Heart left ventricle (tissue), 13 donors: ENCODE measurements around the gene MEA1.

Experiments used
- CTCF ChIP-seq, 12 donors: fragments of 200-600 bp; sonication (generic) in 4 of 12; IDR thresholded peaks; one replicate each; pipeline versions ENCODE4 v1.5.0 to v1.8.0; 2018 to 2022; ENCODE audit warnings: antibody characterized with exemption in 12 of 12, mild to moderate bottlenecking in 5 of 12
- POLR2A ChIP-seq, 2 donors: fragments of 450-650 bp; IDR thresholded peaks; one replicate each; pipeline ENCODE4 v1.6.1; 2017; ENCODE audit warnings: antibody characterized with exemption in 2 of 2, mild to moderate bottlenecking in 2 of 2, moderate library complexity in 2 of 2
- donor health status: ischemic (EF 13 %, LVEDD 7.1; RV severe dilation, severe dysfunction).
- donor health status: DM: no; HTN: yes; CAD: no.
- donor health status: DM: no; HTN: no; CAD: no.
- donor health status: ischemic (EF 25% LVEDD 6.9; RV normal size, moderate dysfunction).
- donor health status: ischemic (EF 25% LVEDD 5.7; RV mildly dilated, moderate dysfunction).
- donor health status: ischemic (EF 35%, LVEDD 5.7; RV mildly dilated, moderate dysfunction).
- donor health status: nonischemic (EF 11% LVEDD 7.7; RV severe dilation, severe dysfunction).
- donor health status: DM: yes; HTN: yes; CAD: no.
- donor health status: PGD.
- donor health status: ischemic (EF 29% LVEDD 5.4; RV normal size, mild dysfunction).
- donor health status: nonischemic (EF 23%, LVEDD 6.1; RV moderate dilation, normal function).

- TF ChIP-seq CTCF (IDR thresholded peaks at IDR 0.05): no peak
- no peak for TF ChIP-seq POLR2A (IDR thresholded peaks at IDR 0.05)
These were observed 6.6 kb downstream of the MEA1 start for GRCh38 chr6:43007126-43007525.
